Neural crest cell (in vitro differentiated cells): Measurements from ENCODE around the gene CRNKL1. TPM values are rescaled to one million over a fixed set of nuclear protein-coding genes. Genes with fewer than 3 reads are reported as not detected.

Experiments
- DNase-seq: peaks from one replicate; pipeline ENCODE4 v3.0.0; 2021; ENCODE audit warnings: low read depth, mixed read lengths, low spot score
- H3K27ac Mint-ChIP-seq: one replicate; pipeline ENCODE4 v1.8.0; 2021; ENCODE audit warnings: mild to moderate bottlenecking, mixed read lengths; ENCODE audit not compliant: unreplicated experiment
- H3K27me3 Mint-ChIP-seq: 2 replicates; pipeline ENCODE4 v1.8.0; 2021; ENCODE audit warnings: low read depth, mild to moderate bottlenecking, mixed read lengths
- H3K36me3 Mint-ChIP-seq: 2 replicates; pipeline ENCODE4 v1.8.0; 2021; ENCODE audit warnings: low read depth, mild to moderate bottlenecking, mixed read lengths
- H3K4me1 Mint-ChIP-seq: 2 replicates; pipeline ENCODE4 v1.8.0; 2021; ENCODE audit warnings: mixed read lengths
- H3K4me3 Mint-ChIP-seq: one replicate; pipeline ENCODE4 v1.8.0; 2021; ENCODE audit warnings: mild to moderate bottlenecking, mixed read lengths
- H3K9me3 Mint-ChIP-seq: 2 replicates; pipeline ENCODE4 v1.8.0; 2021; ENCODE audit warnings: mixed read lengths
- CTCF ChIP-seq: fragments of 200-600 bp; sonication (generic); conservative IDR thresholded peaks from 2 replicates; pipeline ENCODE4 v1.5.0; 2021; ENCODE audit warnings: antibody characterized with exemption, mild to moderate bottlenecking
- total RNA-seq: library from RNA; stranded (reverse); gene quantifications from 2 replicates; pipeline ENCODE4 v1.2.1, GENCODE V29; 2021

CRNKL1 gene
- total RNA-seq, 1 donor from 2014 or later, result 25.8 TPM

- Mint-ChIP-seq H3K4me1 (peaks cover 31% of the 10 kb centered on the region), H3K27ac (no peak overlapping the region), H3K4me3 (no peak overlapping the region), H3K27me3 (no peaks in the 10 kb centered on the region), H3K36me3 (no peaks in the 10 kb centered on the region), H3K9me3 (no peaks in the 10 kb centered on the region)
- TF ChIP-seq CTCF, result no peak
- DNase-seq, result no peak
Observed at GRCh38 chr20:20021835-20022234, 30.4 kb downstream of the CRNKL1 start.

GRCh38 chr20:20020908-20021307, 31.4 kb downstream of the CRNKL1 start:
- Mint-ChIP-seq H3K4me1 (peaks cover 33% of the 10 kb centered on the region), H3K27ac (no peak overlapping the region), H3K36me3 (no peaks in the 10 kb centered on the region), H3K9me3 (no peaks in the 10 kb centered on the region), H3K27me3 (no peaks in the 10 kb centered on the region), H3K4me3 (peak overlapping the region; percentile 51)
- TF ChIP-seq CTCF, result no peak
- DNase-seq, result no peak

DNA sequence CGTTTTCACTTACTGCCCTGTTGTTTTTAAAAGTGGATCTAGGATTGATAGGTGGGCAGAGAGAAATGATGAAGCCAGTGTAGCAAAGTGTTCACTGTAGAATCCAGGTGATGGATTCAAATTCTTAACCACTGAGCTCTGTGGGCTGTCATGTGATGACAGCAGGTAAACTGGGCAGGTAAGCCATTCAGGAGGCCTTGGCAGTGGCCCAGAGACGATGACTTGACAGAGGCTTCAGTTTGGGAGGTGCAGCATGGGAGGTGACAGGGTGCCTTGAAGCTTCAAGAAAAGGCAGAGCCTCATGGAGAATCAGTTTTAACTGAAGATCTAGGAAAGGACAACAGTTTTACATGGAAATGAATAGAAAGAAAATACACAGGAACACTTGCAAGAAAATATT, 33.1 kb downstream of the CRNKL1 start:
- TF ChIP-seq CTCF, result no peak
- no peaks in the 10 kb centered on the region for H3K36me3 Mint-ChIP-seq
- peaks cover 33% of the 10 kb centered on the region for H3K4me1 Mint-ChIP-seq
- DNase-seq, result no peak
- H3K4me3 Mint-ChIP-seq, result peak overlapping the region; percentile 82
- no peak overlapping the region for H3K27ac Mint-ChIP-seq
- no peaks in the 10 kb centered on the region for H3K9me3 Mint-ChIP-seq
- no peaks in the 10 kb centered on the region for H3K27me3 Mint-ChIP-seq

- TF ChIP-seq CTCF, result no peak
- Mint-ChIP-seq H3K9me3 (no peaks in the 10 kb centered on the region), H3K4me3 (peak overlapping the region; percentile 82), H3K36me3 (no peaks in the 10 kb centered on the region), H3K4me1 (peaks cover 33% of the 10 kb centered on the region), H3K27ac (no peak overlapping the region), H3K27me3 (no peaks in the 10 kb centered on the region)
- no peak for DNase-seq
Observed at GRCh38 chr20:20018366-20018765, 33.9 kb downstream of the CRNKL1 start.

GRCh38 chr20:20017844-20018185, 34.5 kb downstream of the CRNKL1 start:
- Mint-ChIP-seq H3K9me3 (no peaks in the 10 kb centered on the region), H3K4me1 (peaks cover 33% of the 10 kb centered on the region), H3K27me3 (no peaks in the 10 kb centered on the region), H3K27ac (no peak overlapping the region), H3K4me3 (peak overlapping the region; percentile 82), H3K36me3 (no peaks in the 10 kb centered on the region)
- no peak for TF ChIP-seq CTCF
- DNase-seq, result no peak
